Measurements from ENCODE around the gene CCDC86. TPM values are rescaled to one million over a fixed set of nuclear protein-coding genes. Genes with fewer than 3 reads are reported as not detected.

CCDC86 gene, protein sequence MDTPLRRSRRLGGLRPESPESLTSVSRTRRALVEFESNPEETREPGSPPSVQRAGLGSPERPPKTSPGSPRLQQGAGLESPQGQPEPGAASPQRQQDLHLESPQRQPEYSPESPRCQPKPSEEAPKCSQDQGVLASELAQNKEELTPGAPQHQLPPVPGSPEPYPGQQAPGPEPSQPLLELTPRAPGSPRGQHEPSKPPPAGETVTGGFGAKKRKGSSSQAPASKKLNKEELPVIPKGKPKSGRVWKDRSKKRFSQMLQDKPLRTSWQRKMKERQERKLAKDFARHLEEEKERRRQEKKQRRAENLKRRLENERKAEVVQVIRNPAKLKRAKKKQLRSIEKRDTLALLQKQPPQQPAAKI
- total RNA-seq (10 to 100 TPM; 25.1 to 52.4 (median 30.2) TPM), polyA plus RNA-seq (10 to 100 TPM; 14.7 to 50.9 (median 22.6) TPM)
- long read RNA-seq, donor 1, transcript CCDC86-201 (4 exons, 1,893 nt), result major isoform, 20 of 20 reads
- long read RNA-seq, donor 1, partial matches to known transcripts, result 0 of 20 reads
- long read RNA-seq, donor 1, other reads (novel, unspliced or antisense), result 0 of 20 reads
- long read RNA-seq, donor 2, partial matches to known transcripts, result 0 of 3 reads
- long read RNA-seq, donor 2, other reads (novel, unspliced or antisense), result 0 of 3 reads
- long read RNA-seq, donor 3, transcript CCDC86-201 (4 exons, 1,893 nt), result major isoform, 15 of 15 reads
- long read RNA-seq, donor 3, partial matches to known transcripts, result 0 of 15 reads
- long read RNA-seq, donor 3, other reads (novel, unspliced or antisense), result 0 of 15 reads
- long read RNA-seq, donor 4, transcript CCDC86-201 (4 exons, 1,893 nt), result major isoform, 16 of 17 reads
- long read RNA-seq, donor 4, partial matches to known transcripts, result 0 of 17 reads
- long read RNA-seq, donor 4, other reads (novel, unspliced or antisense), result 1 of 17 reads
- long read RNA-seq, donor 5, transcript CCDC86-201 (4 exons, 1,893 nt), result major isoform, 80 of 83 reads
- long read RNA-seq, donor 5, partial matches to known transcripts, result 0 of 83 reads
- long read RNA-seq, donor 5, other reads (novel, unspliced or antisense), result 3 of 83 reads
- long read RNA-seq, donor 6, transcript CCDC86-201 (4 exons, 1,893 nt), result major isoform, 12 of 15 reads
- long read RNA-seq, donor 6, partial matches to known transcripts, result 2 of 15 reads
- long read RNA-seq, donor 6, other reads (novel, unspliced or antisense), result 1 of 15 reads
- long read RNA-seq, donor 7, transcript CCDC86-201 (4 exons, 1,893 nt), result major isoform, 7 of 20 reads
- long read RNA-seq, donor 7, partial matches to known transcripts, result 11 of 20 reads
- long read RNA-seq, donor 7, other reads (novel, unspliced or antisense), result 0 of 20 reads
- long read RNA-seq, donor 8, transcript CCDC86-201 (4 exons, 1,893 nt), result major isoform, 22 of 23 reads
- long read RNA-seq, donor 8, partial matches to known transcripts, result 0 of 23 reads
- long read RNA-seq, donor 8, other reads (novel, unspliced or antisense), result 0 of 23 reads
- long read RNA-seq, donor 9, transcript CCDC86-201 (4 exons, 1,893 nt), result major isoform, 12 of 12 reads
- long read RNA-seq, donor 9, partial matches to known transcripts, result 0 of 12 reads
- long read RNA-seq, donor 9, other reads (novel, unspliced or antisense), result 0 of 12 reads
- long read RNA-seq, donor 10, transcript CCDC86-201 (4 exons, 1,893 nt), result major isoform, 10 of 10 reads
- long read RNA-seq, donor 10, partial matches to known transcripts, result 0 of 10 reads
- long read RNA-seq, donor 10, other reads (novel, unspliced or antisense), result 0 of 10 reads

DNA sequence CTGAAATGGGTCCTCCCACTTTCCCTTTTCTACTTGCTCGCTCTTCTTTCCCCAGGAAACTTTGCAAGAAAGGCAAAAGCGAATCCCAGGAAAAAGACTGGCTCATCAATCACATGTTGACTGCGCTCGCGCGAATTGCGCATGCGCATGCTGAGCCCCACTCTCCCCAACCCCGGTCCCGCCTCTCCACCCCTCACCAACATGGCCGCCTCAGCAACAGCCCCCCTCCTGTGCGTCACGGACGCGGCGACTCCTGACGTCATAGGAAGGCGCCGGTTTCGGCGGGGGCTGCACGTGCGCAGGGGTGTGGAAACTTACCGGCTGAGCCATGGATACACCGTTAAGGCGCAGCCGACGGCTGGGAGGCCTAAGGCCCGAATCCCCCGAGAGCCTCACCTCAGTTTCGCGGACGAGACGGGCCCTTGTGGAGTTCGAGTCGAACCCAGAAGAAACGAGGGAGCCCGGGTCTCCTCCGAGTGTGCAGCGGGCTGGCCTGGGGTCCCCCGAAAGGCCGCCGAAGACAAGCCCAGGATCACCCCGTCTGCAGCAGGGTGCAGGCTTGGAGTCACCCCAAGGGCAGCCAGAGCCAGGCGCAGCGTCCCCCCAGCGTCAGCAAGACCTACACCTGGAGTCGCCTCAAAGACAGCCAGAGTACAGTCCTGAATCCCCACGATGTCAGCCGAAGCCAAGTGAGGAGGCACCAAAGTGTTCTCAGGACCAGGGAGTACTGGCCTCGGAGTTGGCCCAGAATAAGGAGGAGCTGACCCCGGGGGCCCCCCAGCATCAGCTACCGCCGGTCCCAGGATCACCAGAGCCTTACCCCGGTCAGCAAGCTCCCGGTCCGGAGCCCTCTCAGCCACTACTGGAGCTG is at the start of gene CCDC86:
TSS of gene CCDC86 (plus strand) at position 317 of the 871 bp plus-strand sequence. CDS start at position 329, 12 bp downstream.
- intact Hi-C loops (cut with DNase I), result no loop called here
- TF ChIP-seq POLR2A (IDR thresholded peaks at IDR 0.05), result peak in 1 of 2 donors; percentile 50
- TF ChIP-seq, protein P1, sequence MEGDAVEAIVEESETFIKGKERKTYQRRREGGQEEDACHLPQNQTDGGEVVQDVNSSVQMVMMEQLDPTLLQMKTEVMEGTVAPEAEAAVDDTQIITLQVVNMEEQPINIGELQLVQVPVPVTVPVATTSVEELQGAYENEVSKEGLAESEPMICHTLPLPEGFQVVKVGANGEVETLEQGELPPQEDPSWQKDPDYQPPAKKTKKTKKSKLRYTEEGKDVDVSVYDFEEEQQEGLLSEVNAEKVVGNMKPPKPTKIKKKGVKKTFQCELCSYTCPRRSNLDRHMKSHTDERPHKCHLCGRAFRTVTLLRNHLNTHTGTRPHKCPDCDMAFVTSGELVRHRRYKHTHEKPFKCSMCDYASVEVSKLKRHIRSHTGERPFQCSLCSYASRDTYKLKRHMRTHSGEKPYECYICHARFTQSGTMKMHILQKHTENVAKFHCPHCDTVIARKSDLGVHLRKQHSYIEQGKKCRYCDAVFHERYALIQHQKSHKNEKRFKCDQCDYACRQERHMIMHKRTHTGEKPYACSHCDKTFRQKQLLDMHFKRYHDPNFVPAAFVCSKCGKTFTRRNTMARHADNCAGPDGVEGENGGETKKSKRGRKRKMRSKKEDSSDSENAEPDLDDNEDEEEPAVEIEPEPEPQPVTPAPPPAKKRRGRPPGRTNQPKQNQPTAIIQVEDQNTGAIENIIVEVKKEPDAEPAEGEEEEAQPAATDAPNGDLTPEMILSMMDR (IDR thresholded peaks at IDR 0.05), result no peak
- Histone ChIP-seq H3K27me3 (no peaks in the 10 kb centered on the region), H3K4me3 (peak within 1 kb of the TSS; percentile 49 to 86 (median 82)), H3K4me1 (replicated peaks in 1 of 2) (peaks cover 17 to 39% of the 10 kb centered on the region in 2 donors), H3K36me3 (replicated peaks in 1 of 2) (no peaks in the 10 kb centered on the region), H3K9me3 (replicated peaks in 1 of 3) (no peaks in the 10 kb centered on the region), H3K27ac (peak within 1 kb of the TSS; percentile 31 to 85 (median 68))
- DNase-seq, result peak; percentile 97 to 99 (median 98)
- 0 to 1% (median 0%) methylated on average over 7 to 57 of the region's 57 CpGs for WGBS, 4 donors

DNA sequence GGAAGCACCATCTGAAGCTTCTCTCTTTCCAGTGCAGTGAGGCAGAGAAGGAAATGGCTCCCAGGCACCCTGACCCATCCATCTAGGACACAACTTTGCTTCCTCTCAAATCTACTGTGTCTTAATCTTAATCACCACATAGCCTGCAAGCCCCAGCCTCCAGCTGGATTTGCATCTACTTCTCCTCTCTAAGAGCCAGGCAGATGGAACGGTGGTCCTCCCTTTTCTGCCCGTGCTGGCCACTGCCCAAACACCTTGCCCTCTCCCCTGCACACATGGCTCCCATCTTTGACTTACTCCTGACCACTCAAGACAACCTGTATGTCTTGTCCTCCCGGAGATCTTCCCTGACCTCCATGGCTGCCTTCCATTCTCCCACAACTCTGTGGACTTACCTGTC is 49.4 kb upstream of the CCDC86 start:
- peaks cover 6% of the 10 kb centered on the region for H3K27me3 ChIP-seq
- no peaks in the 10 kb centered on the region for H3K36me3 ChIP-seq (replicated peaks in 1 of 2)
- H3K4me3 ChIP-seq, result no peak overlapping the region
- H3K4me1 ChIP-seq (replicated peaks in 1 of 2), result no peaks in the 10 kb centered on the region
- intact Hi-C loops (cut with DNase I), result no loop called here
- DNase-seq, result no peak
- TF ChIP-seq POLR2A (IDR thresholded peaks at IDR 0.05), result no peak
- no peaks in the 10 kb centered on the region for H3K9me3 ChIP-seq (replicated peaks in 1 of 3)
- H3K27ac ChIP-seq, result no peak overlapping the region
- 68 to 80% (median 77%) methylated on average over 3 of the region's 3 CpGs for WGBS, 4 donors

DNA sequence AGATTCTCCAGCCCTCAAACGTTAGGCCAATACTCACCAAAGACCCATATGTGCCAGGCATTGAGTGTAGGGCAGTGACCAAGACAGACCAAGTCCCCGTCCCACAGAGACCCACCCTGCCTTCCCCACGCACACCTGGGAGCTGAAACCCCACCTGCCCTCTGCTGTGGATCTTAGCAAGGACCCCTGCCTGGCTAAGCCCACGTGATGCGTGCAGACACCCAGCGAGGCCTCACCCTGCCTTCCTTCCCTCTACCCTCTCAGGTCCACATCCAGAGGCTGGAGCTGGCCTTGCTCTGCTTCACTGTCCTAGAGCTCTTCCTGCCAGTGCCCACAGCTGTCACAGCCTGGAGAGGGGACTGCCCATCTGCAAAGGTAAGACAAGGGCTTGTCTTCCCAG is 46.6 kb upstream of the CCDC86 start:
- H3K27me3 ChIP-seq, result peaks cover 6% of the 10 kb centered on the region
- H3K4me1 ChIP-seq (replicated peaks in 1 of 2), result no peaks in the 10 kb centered on the region
- H3K36me3 ChIP-seq (replicated peaks in 1 of 2), result no peaks in the 10 kb centered on the region
- no peak overlapping the region for H3K27ac ChIP-seq
- no peak for DNase-seq
- intact Hi-C loops (cut with DNase I), result no loop called here
- no peak overlapping the region for H3K4me3 ChIP-seq
- 67 to 78% (median 72%) methylated on average over 2 to 6 of the region's 6 CpGs for WGBS, 4 donors
- TF ChIP-seq, protein P1 (IDR thresholded peaks at IDR 0.05), result no peak
- no peak for TF ChIP-seq POLR2A (IDR thresholded peaks at IDR 0.05)
- no peaks in the 10 kb centered on the region for H3K9me3 ChIP-seq (replicated peaks in 1 of 3)

Data from adrenal gland (tissue), 19 donors.